Calu3 (cell line): ENCODE data around the gene PTGDR. TPM values are rescaled to one million over a fixed set of nuclear protein-coding genes. Genes with fewer than 3 reads are reported as not detected.

Experiments used
- Bru-seq: library from RNA; stranded (reverse); fragments of 400-500 nt; gene quantifications from one replicate; lab custom pipeline; 2021; lab: Mats Ljungman, UMichigan
- BruChase-seq, 2 experiments: library from RNA; stranded (reverse); fragments of 400-500 nt; gene quantifications; one replicate each; lab custom pipeline; 2021; lab: Mats Ljungman, UMichigan
- BruUV-seq: library from RNA; stranded (reverse); fragments of 400-500 nt; replicated peaks from 2 replicates; lab custom pipeline; 2021; lab: Mats Ljungman, UMichigan
- CTCF ChIA-PET: fragments of 300-600 bp; sonication (Branson Sonifier 250); formaldehyde crosslinking; loops from one replicate; lab custom pipeline; 2022; ENCODE audit warnings: antibody characterized with exemption; lab: Charles Lee
- DNase-seq: peaks from one replicate; pipeline ENCODE4 v3.0.0; 2022
- H3K27ac Mint-ChIP-seq: one replicate; pipeline ENCODE4 v1.8.0; 2022; ENCODE audit warnings: mixed read lengths; ENCODE audit not compliant: unreplicated experiment
- H3K27me3 Mint-ChIP-seq: one replicate; pipeline ENCODE4 v1.8.0; 2022; ENCODE audit warnings: mixed read lengths; ENCODE audit not compliant: unreplicated experiment
- H3K36me3 Mint-ChIP-seq: one replicate; pipeline ENCODE4 v1.8.0; 2022; ENCODE audit warnings: mild to moderate bottlenecking, moderate library complexity, mixed read lengths; ENCODE audit not compliant: insufficient read depth, unreplicated experiment
- H3K4me1 Mint-ChIP-seq: one replicate; pipeline ENCODE4 v1.8.0; 2022; ENCODE audit warnings: mild to moderate bottlenecking, low read depth, mixed read lengths; ENCODE audit not compliant: unreplicated experiment
- H3K4me3 Mint-ChIP-seq: one replicate; pipeline ENCODE4 v1.8.0; 2022; ENCODE audit warnings: mild to moderate bottlenecking, low read depth, moderate library complexity, mixed read lengths; ENCODE audit not compliant: unreplicated experiment
- H3K9me3 Mint-ChIP-seq: one replicate; pipeline ENCODE4 v1.8.0; 2022; ENCODE audit warnings: low read depth, mixed read lengths; ENCODE audit not compliant: unreplicated experiment
- CTCF ChIP-seq: fragments of 200-600 bp; IDR thresholded peaks from one replicate; pipeline ENCODE4 v1.8.0; 2022; ENCODE audit warnings: antibody characterized with exemption; ENCODE audit not compliant: unreplicated experiment
- intact Hi-C: fragments of 100-400 bp; cut with micrococcal nuclease; formaldehyde crosslinking; loops from one replicate; pipeline ENCODE4 v1.10.0; 2022; ENCODE audit not compliant: unreplicated experiment
- long read RNA-seq: library from polyadenylated mRNA; stranded (forward); transcript quantifications from one replicate; pipeline ENCODE4 v2.0.0, GENCODE V29; 2022
- total RNA-seq: library from RNA; stranded (reverse); gene quantifications from 2 replicates; pipeline ENCODE4 v1.2.3, GENCODE V29; 2022

The PTGDR gene
- not detected in 2 replicates for total RNA-seq
- Bru-seq, nascent RNA, result not detected
- BruChase-seq, experiment 1, labeled RNA remaining after a 6-hour chase, result not detected
- not detected for BruChase-seq, experiment 2, labeled RNA remaining after a 2-hour chase
- long read RNA-seq, result 0 reads

GRCh38 chr14:52267501-52268278, at the start of gene PTGDR:
Gene PTGDR, plus strand, starts transcription at chr14:52267698. Its CDS starts 117 bp downstream, at chr14:52267815.
- CTCF ChIA-PET, result no interaction called here
- Mint-ChIP-seq H3K9me3 (no peaks in the 10 kb centered on the region), H3K27ac (no peak within 1 kb of the TSS), H3K36me3 (no peaks in the 10 kb centered on the region), H3K27me3 (peaks cover 27% of the 10 kb centered on the region), H3K4me3 (no peak within 1 kb of the TSS), H3K4me1 (no peaks in the 10 kb centered on the region)
- DNase-seq, result no peak
- intact Hi-C loops, result no loop called here
- TF ChIP-seq CTCF, result no peak
- no TSS peak for BruUV-seq

GRCh38 chr14:52219488-52220084, 47.9 kb upstream of the PTGDR start:
- Mint-ChIP-seq H3K4me3 (no peak overlapping the region), H3K27ac (no peak overlapping the region), H3K4me1 (no peaks in the 10 kb centered on the region), H3K36me3 (no peaks in the 10 kb centered on the region), H3K9me3 (no peaks in the 10 kb centered on the region), H3K27me3 (peaks cover 10% of the 10 kb centered on the region)
- no peak for DNase-seq
- no TSS peak for BruUV-seq
- TF ChIP-seq CTCF, result no peak
- intact Hi-C loops, result no loop called here
- CTCF ChIA-PET, result interaction anchor here (0.6 to 0.7 kb wide), 2 partner anchors 25 to 369 kb away, joined by 5 to 6 read pairs; no protein-coding TSS in a partner anchor

- Mint-ChIP-seq H3K4me1 (no peaks in the 10 kb centered on the region), H3K27me3 (no peaks in the 10 kb centered on the region), H3K4me3 (peak overlapping the region; percentile 64), H3K27ac (no peak overlapping the region), H3K9me3 (no peaks in the 10 kb centered on the region), H3K36me3 (no peaks in the 10 kb centered on the region)
- DNase-seq, result no peak
- TF ChIP-seq CTCF, result no peak
- CTCF ChIA-PET, result no interaction called here
- intact Hi-C loops, result no loop called here
- BruUV-seq, result no TSS peak
Measured at GRCh38 chr14:52220924-52221811, 46.3 kb upstream of the PTGDR start.

- BruUV-seq, result no TSS peak
- Mint-ChIP-seq H3K27me3 (no peaks in the 10 kb centered on the region), H3K4me3 (no peak overlapping the region), H3K9me3 (no peaks in the 10 kb centered on the region), H3K4me1 (no peaks in the 10 kb centered on the region), H3K27ac (no peak overlapping the region), H3K36me3 (no peaks in the 10 kb centered on the region)
- no peak for TF ChIP-seq CTCF
- intact Hi-C loops, result no loop called here
- DNase-seq, result no peak
- CTCF ChIA-PET, result no interaction called here
Measured at GRCh38 chr14:52222901-52223300, 44.6 kb upstream of the PTGDR start.
